Panc1 (cell line): ENCODE results near the gene PSMB10.

Experiments used
- CTCF ChIP-seq: fragments of 450-650 bp; IDR thresholded peaks from 2 replicates; pipeline ENCODE4 v1.5.1; 2017; ENCODE audit warnings: mild to moderate bottlenecking
- POLR2AphosphoS5 ChIP-seq: IDR thresholded peaks from 2 replicates; pipeline ENCODE4 v1.6.1; 2012; ENCODE audit warnings: mild to moderate bottlenecking, low read depth, low read length, moderate library complexity
- SIN3A ChIP-seq: IDR thresholded peaks from 2 replicates; pipeline ENCODE4 v1.6.1; 2012; ENCODE audit warnings: low read depth, mild to moderate bottlenecking, low read length, moderate library complexity, borderline replicate concordance; ENCODE audit not compliant: insufficient read depth

GRCh38 chr16:67924140-67924906, 12.3 kb downstream of the PSMB10 start:
- TF ChIP-seq POLR2AphosphoS5 (no peak), CTCF (no peak), SIN3A (no peak)
